GM18502 (cell line): ENCODE measurements around the gene ATG4A.

Experiments used
- ATAC-seq: cut with Tn5 transposase; IDR thresholded peaks from one replicate; pipeline ENCODE4 v1.9.1; 2021; ENCODE audit warnings: mild to moderate bottlenecking; ENCODE audit not compliant: unreplicated experiment, poor library complexity

ATG4A gene, protein sequence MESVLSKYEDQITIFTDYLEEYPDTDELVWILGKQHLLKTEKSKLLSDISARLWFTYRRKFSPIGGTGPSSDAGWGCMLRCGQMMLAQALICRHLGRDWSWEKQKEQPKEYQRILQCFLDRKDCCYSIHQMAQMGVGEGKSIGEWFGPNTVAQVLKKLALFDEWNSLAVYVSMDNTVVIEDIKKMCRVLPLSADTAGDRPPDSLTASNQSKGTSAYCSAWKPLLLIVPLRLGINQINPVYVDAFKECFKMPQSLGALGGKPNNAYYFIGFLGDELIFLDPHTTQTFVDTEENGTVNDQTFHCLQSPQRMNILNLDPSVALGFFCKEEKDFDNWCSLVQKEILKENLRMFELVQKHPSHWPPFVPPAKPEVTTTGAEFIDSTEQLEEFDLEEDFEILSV

GRCh38 chrX:108091264-108091877 is at the start of gene ATG4A, which contains the start of gene PSMD10:
Gene ATG4A, plus strand, starts transcription at chrX:108091778. Its CDS starts 49 bp downstream, at chrX:108091827.
Gene PSMD10, minus strand, starts transcription at chrX:108091542. Its CDS starts 22 bp downstream, at chrX:108091520.
- peak; percentile 94 for ATAC-seq

GRCh38 chrX:108044554-108045256 is 46.9 kb upstream of the ATG4A start, which contains the start of gene VSIG1:
Gene VSIG1, plus strand, starts transcription at chrX:108045065. Its CDS starts 66 bp downstream, at chrX:108045131.
- no peak for ATAC-seq

DNA sequence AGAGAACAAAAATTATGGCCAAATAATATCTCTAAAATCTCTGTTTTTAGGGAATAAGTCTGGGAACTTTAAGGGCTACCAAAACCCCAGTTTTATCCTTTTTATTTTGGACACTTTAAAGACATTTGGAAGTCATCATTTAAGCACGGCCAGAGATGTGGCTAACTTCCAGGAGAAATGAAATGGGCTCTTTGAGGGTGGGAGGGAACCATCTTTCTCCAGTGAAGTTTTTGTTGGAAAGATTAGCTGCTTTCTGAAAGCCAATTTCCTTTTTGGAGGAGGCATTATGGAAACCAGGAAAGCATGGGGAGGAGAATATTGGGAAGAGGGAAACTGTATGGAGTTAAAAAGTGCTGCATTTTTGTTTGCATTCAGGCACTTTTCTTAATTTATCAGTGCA is 41.9 kb upstream of the ATG4A start:
- no peak for ATAC-seq

GRCh38 chrX:108053218-108053617 is 38.4 kb upstream of the ATG4A start:
- peak; percentile 58 for ATAC-seq

- no peak for ATAC-seq
Observed at GRCh38 chrX:108055546-108055945, 36.0 kb upstream of the ATG4A start.

- no peak for ATAC-seq
Observed at GRCh38 chrX:108059801-108060200, 31.8 kb upstream of the ATG4A start.

GRCh38 chrX:108064001-108064400 is 27.6 kb upstream of the ATG4A start:
- no peak for ATAC-seq

GRCh38 chrX:108064613-108065012 is 27.0 kb upstream of the ATG4A start:
- no peak for ATAC-seq

GRCh38 chrX:108068121-108068520 is 23.5 kb upstream of the ATG4A start:
- no peak for ATAC-seq

- no peak for ATAC-seq
Observed at GRCh38 chrX:108070891-108071290, 20.7 kb upstream of the ATG4A start.

DNA sequence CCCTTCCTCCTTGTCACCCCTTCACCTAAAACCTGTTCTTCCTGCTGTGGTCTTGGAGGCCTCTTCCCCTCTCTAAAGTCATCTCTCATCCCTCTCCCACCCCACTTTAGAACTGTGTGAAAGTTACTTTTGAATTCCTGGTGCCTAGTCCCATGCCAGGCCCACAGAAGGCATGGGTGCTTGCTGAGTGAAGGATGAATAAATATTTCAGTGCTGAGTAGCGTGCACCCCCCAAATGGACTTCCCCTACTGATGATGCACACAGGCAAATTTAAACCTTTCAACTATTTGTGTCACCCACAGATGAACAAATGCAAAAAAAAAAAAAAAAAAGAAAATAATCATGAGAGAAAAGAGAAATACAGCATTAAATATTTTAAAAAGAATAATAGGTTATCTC is 20.0 kb upstream of the ATG4A start:
- ATAC-seq = no peak

DNA sequence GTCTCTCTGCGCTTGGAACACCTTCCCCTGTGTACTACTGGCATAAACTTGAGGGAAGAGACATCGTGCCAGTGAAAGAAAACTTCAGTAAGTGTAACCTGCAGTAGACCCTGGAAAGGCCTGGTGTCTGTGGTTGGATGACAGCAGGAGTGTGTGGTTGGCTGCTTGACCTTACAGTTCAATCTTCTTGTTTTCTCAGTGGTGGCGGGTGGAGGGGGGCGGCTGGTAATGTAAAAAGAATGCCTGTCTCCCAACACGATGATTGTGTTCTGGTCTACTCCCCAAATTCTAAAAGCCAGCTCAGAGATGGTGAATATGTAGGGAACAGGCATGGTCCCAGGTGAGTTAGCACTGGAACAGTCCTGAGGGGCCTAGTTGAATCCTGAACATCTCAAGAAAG is 18.8 kb upstream of the ATG4A start:
- ATAC-seq = no peak

DNA sequence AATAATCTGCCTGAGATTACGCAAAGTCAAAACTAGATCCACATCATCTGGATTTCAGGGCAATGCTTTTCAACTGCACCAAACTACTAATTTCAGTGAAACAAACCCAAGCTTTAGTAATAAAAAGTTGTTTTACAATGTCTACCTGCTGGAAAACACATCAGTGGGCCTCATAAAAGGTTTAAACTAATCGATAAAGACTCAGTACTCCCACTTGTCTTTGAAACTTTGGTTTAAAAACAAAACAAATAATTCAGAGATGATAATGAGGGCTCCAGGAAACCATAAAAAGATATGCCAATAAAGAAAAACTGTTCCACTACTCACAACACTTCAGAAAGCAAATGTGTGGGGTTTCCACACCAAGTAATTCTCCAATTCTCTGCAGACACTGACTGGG is 10.5 kb upstream of the ATG4A start:
- ATAC-seq = no peak

- ATAC-seq = no peak
Observed at GRCh38 chrX:108087792-108088191, 3.8 kb upstream of the ATG4A start.

- ATAC-seq = no peak
Observed at GRCh38 chrX:108088511-108088910, 3.1 kb upstream of the ATG4A start.

- peak; percentile 9 for ATAC-seq
Observed at GRCh38 chrX:108090491-108091263, 901 bp upstream of the ATG4A start.

GRCh38 chrX:108091878-108092291 is 307 bp downstream of the ATG4A start:
- peak; percentile 47 for ATAC-seq

DNA sequence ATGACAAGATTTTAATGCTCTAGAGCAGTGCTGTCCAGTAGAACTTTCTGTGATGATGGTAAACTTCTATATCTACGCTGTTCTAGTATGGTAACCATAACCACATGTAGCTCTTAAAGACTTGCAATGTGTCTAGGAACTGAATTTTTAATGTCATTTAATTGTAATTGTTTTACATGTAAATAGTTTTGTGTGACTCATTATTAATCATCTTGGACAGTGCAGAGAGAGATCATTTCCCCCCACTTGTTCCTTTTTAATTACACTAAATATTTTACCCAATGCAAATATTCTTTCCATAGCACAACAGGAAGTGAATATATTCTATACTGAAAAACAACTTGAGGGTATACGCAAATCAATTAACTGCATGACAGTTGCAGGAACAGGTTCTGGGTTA is 5.8 kb downstream of the ATG4A start:
- ATAC-seq = no peak

- no peak for ATAC-seq
Observed at GRCh38 chrX:108105473-108105872, 13.9 kb downstream of the ATG4A start.

- ATAC-seq = no peak
Observed at GRCh38 chrX:108114541-108114940, 23.0 kb downstream of the ATG4A start.
